Activated T-helper 9 cell treated with anti-CD3 and anti-CD28 coated beads, Interleukin-2, amount 50 U/mL, for 16 hours (primary cell): ENCODE results near the gene CCK.

Experiments
- DNase-seq: peaks from one replicate; pipeline ENCODE4 v3.0.0-alpha.2; 2020; ENCODE audit warnings: low read depth

CCK gene

GRCh38 chr3:42267878-42268277 lies 1.9 kb upstream of the CCK start:
- no peak for DNase-seq

- DNase-seq = no peak
Measured at GRCh38 chr3:42265059-42265991, 660 bp downstream of the CCK start.

- DNase-seq = no peak
Measured at GRCh38 chr3:42264399-42265058, 1.5 kb downstream of the CCK start.

GRCh38 chr3:42263354-42264346 lies 2.3 kb downstream of the CCK start:
- DNase-seq = no peak

GRCh38 chr3:42262525-42262924 lies 3.5 kb downstream of the CCK start:
- no peak for DNase-seq

- no peak for DNase-seq
Measured at GRCh38 chr3:42257007-42257406, 9.0 kb downstream of the CCK start.

GRCh38 chr3:42256135-42256819 lies 9.7 kb downstream of the CCK start:
- no peak for DNase-seq

- no peak for DNase-seq
Measured at GRCh38 chr3:42254566-42254965, 11.4 kb downstream of the CCK start.

GRCh38 chr3:42250761-42251160 lies 15.2 kb downstream of the CCK start:
- DNase-seq = no peak

- peak; percentile 12 for DNase-seq
Measured at GRCh38 chr3:42247576-42248027, 18.4 kb downstream of the CCK start.

GRCh38 chr3:42246091-42246490 lies 19.9 kb downstream of the CCK start:
- no peak for DNase-seq

GRCh38 chr3:42236611-42237010 lies 29.4 kb downstream of the CCK start:
- no peak for DNase-seq

- DNase-seq = no peak
Measured at GRCh38 chr3:42235532-42235931, 30.5 kb downstream of the CCK start.

GRCh38 chr3:42230860-42231259 lies 35.1 kb downstream of the CCK start:
- DNase-seq = no peak

- DNase-seq = no peak
Measured at GRCh38 chr3:42229942-42230688, 35.9 kb downstream of the CCK start.

GRCh38 chr3:42229266-42229941 lies 36.6 kb downstream of the CCK start:
- DNase-seq = no peak

- DNase-seq = no peak
Measured at GRCh38 chr3:42228796-42229195, 37.2 kb downstream of the CCK start.

- no peak for DNase-seq
Measured at GRCh38 chr3:42226470-42227425, 39.2 kb downstream of the CCK start.
